BE2C (cell line): ENCODE measurements around the gene TP63.
A peak's percentile ranks its signal among the peaks of the same experiment; 100 is the strongest.
"Not testable (repeated sequence)": the region's sequence is repeated elsewhere in the genome, so short reads cannot be mapped to it uniquely, and the experiment has no call there.

Experiments used
- DNase-seq: peaks from one replicate; pipeline ENCODE4 v3.0.0-alpha.2; 2020
- H3K27me3 ChIP-seq: fragments of 250-450 bp; sonication (Bioruptor Pico); 2 replicates; pipeline ENCODE4 v1.5.1; 2020; ENCODE audit warnings: mild to moderate bottlenecking
- H3K36me3 ChIP-seq: fragments of 250-450 bp; sonication (Bioruptor Pico); 2 replicates; pipeline ENCODE4 v1.5.1; 2020; ENCODE audit warnings: mild to moderate bottlenecking
- H3K4me1 ChIP-seq: fragments of 250-450 bp; sonication (Bioruptor Pico); 2 replicates; pipeline ENCODE4 v1.5.1; 2020
- H3K4me3 ChIP-seq: 2 replicates; pipeline ENCODE4 v1.5.1; 2011; ENCODE audit warnings: low read depth, low read length
- H3K9me3 ChIP-seq: fragments of 250-450 bp; sonication (Bioruptor Pico); 2 replicates; pipeline ENCODE4 v1.5.1; 2020
- TF ChIP-seq, protein P1 (sequence below): IDR thresholded peaks from 2 replicates; pipeline ENCODE4 v1.5.1; 2012; ENCODE audit warnings: mild to moderate bottlenecking, low read depth, low read length

The TP63 gene

DNA sequence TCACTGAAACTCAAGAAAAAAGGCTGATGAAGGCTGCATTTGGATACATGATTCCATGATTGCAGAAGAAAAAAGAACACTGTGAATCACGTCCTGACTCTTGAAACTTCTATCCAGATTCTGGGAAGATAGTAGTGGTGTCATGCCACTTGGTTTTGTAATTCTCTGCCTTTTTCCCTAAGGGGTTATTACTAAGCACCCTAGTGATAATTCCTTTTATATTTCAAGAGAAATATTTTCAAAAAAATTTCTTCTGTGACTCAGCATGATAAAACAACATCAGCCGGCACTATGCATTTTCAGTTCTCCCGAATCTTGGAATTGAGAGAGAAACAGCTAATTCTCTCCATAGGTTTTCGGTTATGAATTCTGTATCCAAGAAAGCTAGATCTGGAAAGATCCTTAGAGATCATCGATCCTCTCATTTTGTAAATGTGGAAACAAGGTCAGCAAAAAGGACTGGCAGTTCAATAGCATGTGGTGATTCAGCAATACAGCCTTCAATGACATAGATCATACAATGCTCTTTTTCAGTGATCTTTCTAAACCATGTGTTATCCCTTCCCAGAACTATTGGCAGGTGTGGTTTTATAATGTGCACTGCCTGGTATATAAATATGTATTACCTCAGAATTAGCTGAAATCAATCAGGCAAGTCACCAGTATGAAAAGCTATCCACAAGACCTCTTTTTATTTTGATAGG is 42.6 kb upstream of the TP63 start:
- DNase-seq, result no peak
- H3K9me3 ChIP-seq, result no peaks in the 10 kb centered on the region
- no peaks in the 10 kb centered on the region for H3K36me3 ChIP-seq
- TF ChIP-seq, protein P1, sequence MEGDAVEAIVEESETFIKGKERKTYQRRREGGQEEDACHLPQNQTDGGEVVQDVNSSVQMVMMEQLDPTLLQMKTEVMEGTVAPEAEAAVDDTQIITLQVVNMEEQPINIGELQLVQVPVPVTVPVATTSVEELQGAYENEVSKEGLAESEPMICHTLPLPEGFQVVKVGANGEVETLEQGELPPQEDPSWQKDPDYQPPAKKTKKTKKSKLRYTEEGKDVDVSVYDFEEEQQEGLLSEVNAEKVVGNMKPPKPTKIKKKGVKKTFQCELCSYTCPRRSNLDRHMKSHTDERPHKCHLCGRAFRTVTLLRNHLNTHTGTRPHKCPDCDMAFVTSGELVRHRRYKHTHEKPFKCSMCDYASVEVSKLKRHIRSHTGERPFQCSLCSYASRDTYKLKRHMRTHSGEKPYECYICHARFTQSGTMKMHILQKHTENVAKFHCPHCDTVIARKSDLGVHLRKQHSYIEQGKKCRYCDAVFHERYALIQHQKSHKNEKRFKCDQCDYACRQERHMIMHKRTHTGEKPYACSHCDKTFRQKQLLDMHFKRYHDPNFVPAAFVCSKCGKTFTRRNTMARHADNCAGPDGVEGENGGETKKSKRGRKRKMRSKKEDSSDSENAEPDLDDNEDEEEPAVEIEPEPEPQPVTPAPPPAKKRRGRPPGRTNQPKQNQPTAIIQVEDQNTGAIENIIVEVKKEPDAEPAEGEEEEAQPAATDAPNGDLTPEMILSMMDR, result no peak
- no peaks in the 10 kb centered on the region for H3K4me1 ChIP-seq
- H3K4me3 ChIP-seq, result no peak overlapping the region
- no peaks in the 10 kb centered on the region for H3K27me3 ChIP-seq

DNA sequence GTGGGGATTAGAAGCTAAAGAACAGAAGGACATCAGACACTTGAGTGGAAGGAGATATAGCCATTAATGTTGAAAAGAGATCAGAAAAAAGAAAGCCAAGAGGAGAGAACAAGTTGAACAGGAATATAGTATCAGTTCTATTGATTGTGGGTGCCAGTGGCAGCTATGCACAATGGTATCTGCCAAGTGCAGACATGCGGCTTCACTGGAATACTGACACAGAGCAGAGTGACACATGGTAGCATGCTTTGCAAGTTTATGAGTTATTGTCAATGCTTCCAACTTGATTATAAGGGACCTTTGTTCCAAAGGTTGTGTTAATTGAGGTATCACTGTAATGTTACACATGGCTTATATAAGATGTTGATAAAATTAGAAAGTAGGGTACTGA is 42.0 kb upstream of the TP63 start:
- Histone ChIP-seq H3K9me3 (no peaks in the 10 kb centered on the region), H3K27me3 (no peaks in the 10 kb centered on the region), H3K36me3 (no peaks in the 10 kb centered on the region), H3K4me3 (no peak overlapping the region), H3K4me1 (no peaks in the 10 kb centered on the region)
- no peak for DNase-seq
- TF ChIP-seq, protein P1, result no peak

DNA sequence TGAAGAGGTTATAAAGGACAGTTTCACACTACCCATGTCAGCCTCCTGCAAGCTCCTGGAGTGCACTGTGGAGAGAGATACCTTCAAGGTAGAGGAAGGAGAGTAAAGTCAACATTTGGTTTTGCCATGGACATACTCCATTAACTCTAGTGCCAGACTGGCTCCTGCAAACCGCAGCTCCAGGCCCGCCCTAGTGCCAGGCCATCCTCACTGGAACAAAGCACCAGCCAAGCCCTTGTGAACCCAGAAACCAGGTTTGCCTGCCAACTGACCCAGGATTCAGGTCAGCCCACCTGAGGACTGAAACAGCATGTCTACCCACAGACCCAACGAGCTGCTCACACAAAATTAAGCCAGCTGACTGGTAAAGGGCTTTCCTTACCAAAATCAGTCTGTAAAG is 41.0 kb upstream of the TP63 start:
- H3K36me3 ChIP-seq, result no peaks in the 10 kb centered on the region
- no peak for DNase-seq

DNA sequence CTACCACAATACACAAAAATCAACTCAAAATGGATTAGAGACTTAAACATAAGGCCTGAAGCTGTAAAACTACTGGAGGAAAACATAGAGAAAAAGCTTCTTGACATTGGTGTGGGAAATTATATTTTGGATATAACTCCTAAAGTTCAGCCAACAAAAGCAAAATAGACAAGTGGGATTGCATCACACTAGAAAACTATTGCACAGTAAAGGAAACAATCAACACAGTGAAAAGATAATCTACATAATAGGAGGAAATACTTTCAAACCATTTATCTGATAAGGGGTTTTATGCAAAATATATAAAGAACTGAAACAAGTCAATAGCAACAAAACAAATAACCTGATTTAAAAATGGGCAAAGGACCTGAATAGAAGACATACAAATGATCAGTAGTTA is 37.6 kb upstream of the TP63 start:
- TF ChIP-seq, protein P1, result no peak
- Histone ChIP-seq H3K27me3 (no peaks in the 10 kb centered on the region), H3K4me1 (no peaks in the 10 kb centered on the region), H3K36me3 (no peaks in the 10 kb centered on the region), H3K9me3 (no peaks in the 10 kb centered on the region), H3K4me3 (no peak overlapping the region)
- DNase-seq, result no peak

More for the DNA sequence above, 41.0 kb upstream of the TP63 start:
- TF ChIP-seq, protein P1, result no peak
- H3K4me1 ChIP-seq, result no peaks in the 10 kb centered on the region
- no peaks in the 10 kb centered on the region for H3K9me3 ChIP-seq
- no peaks in the 10 kb centered on the region for H3K27me3 ChIP-seq
- H3K4me3 ChIP-seq, result no peak overlapping the region

DNA sequence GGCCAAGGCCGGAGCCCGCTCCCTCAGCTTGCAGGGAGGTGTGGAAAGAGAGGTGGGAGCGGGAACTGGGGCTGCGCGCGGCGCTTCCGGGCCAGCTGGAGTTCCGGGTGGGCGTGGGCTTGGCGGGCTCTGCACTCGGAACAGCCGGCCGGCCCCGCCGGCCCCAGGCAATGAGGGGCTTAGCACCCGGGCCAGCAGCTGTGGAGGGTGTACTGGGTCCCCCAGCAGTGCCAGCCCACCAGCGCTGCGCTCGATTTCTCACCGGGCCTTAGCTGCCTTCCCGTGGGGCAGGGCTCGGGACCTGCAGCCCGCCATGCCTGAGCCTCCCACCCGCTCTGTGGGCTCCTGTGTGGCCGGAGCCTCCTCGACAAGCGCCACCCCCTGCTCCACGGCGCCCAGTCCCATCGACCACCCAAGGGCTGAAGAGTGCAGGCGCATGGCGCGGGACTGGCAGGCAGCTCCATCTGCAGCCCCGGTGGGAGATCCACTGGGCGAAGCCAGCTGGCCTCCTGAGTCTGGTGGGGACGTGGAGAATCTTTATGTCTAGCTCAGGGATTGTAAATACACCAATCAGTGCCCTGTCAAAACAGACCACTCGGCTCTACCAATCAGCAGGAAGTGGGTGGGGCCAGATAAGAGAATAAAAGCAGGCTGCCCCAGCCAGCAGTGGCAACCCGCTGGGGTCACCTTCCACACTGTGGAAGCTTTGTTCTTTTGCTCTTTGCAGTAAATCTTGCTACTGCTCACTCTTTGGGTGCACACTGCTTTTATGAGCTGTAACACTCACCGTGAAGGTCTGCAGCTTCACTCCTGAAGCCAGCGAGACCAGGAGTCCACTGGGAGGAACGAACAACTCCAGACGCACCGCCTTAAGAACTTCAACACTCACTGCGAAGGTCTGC is 34.9 kb upstream of the TP63 start:
- peak; percentile 11 for DNase-seq
- not testable (repeated sequence) for H3K36me3 ChIP-seq, H3K4me3 ChIP-seq, H3K27me3 ChIP-seq, H3K9me3 ChIP-seq, H3K4me1 ChIP-seq

DNA sequence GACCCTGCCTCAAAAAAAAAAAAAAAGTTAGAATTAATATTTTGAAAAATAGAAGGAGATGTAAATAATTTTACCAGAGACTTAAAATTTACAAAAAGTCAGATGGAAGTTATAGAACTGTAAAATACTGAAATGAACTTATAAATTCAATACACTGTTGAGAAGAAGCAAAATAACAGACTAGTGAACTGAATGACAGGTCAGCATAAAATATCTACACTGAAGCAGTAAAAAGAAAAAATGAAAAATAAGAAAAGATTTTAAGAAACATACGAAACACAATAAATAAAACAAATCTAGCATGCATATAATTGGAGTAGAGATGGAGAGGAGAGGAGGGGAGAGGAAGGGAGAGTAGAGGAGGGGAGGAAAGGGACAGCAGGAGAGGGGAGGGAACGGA is 33.3 kb upstream of the TP63 start:
- no peak for DNase-seq
- TF ChIP-seq, protein P1, result no peak
- Histone ChIP-seq H3K36me3 (no peaks in the 10 kb centered on the region), H3K4me1 (no peaks in the 10 kb centered on the region), H3K4me3 (no peak overlapping the region), H3K9me3 (no peaks in the 10 kb centered on the region), H3K27me3 (no peaks in the 10 kb centered on the region)
